K562 (cell line): ENCODE data around the gene LAMA3. TPM values are rescaled to one million over a fixed set of nuclear protein-coding genes. Genes with fewer than 3 reads are reported as not detected.

Source experiments
- ATAC-seq: fragments of 200-7000 bp; cut with Tn5 transposase; 3 replicates; pipeline ENCODE4 v1.9.1; 2020; ENCODE audit warnings: moderate library complexity
- BruUV-seq: library from RNA; stranded (reverse); fragments of 400-500 nt; replicated peaks from 2 replicates; lab custom pipeline; 2021; lab: Mats Ljungman, UMichigan
- CTCF ChIA-PET: fragments of 300-600 bp; formaldehyde crosslinking; extraction: SDS; loops from one replicate; lab custom pipeline; 2021; ENCODE audit warnings: low intra/inter-chr PET ratio; lab: Yijun Ruan, JAX
- POLR2A ChIA-PET: fragments of 300-600, 350-650 bp; sonication (Branson Sonifier 250); formaldehyde crosslinking; extraction: SDS; loops from one replicate; lab custom pipeline; 2021; ENCODE audit warnings: antibody characterized with exemption, inconsistent platforms; lab: Yijun Ruan, JAX
- DNase-seq, 4 experiments: peaks; one replicate each; pipeline versions ENCODE4 v3.0.0 to v3.0.0-alpha.2; 2011 to 2018; ENCODE audit warnings: low spot score in 3 of 4, mixed read lengths in 3 of 4; ENCODE audit errors: extremely low read depth in 1 of 4
- FAIRE-seq: peaks from 2 replicates; lab custom pipeline; 2011; peaks lifted over from hg19 to GRCh38; lab: Jason Lieb, UNC
- H2AFZ ChIP-seq: 2 replicates; pipeline ENCODE4 v1.6.0; 2011; ENCODE audit warnings: low read depth, low read length, control low read depth, inconsistent platforms
- H3K27ac ChIP-seq: fragments of 200-600 bp; 3 replicates; pipeline ENCODE4 v1.8.0; 2011; ENCODE audit warnings: low read depth, mild to moderate bottlenecking, control low read depth, inconsistent platforms, low read length, moderate library complexity, mixed read lengths; ENCODE audit errors: extremely low read depth
- H3K27me3 ChIP-seq, 2 experiments: fragments of 300-600 bp in 1 of 2; 2 replicates in 1 of 2; 3 replicates in 1 of 2; pipeline versions ENCODE4 v1.6.0 to v1.8.0; 2011; ENCODE audit warnings: inconsistent platforms in 2 of 2, low read length in 2 of 2, mild to moderate bottlenecking in 1 of 2, mixed read lengths in 1 of 2, moderate library complexity in 1 of 2; ENCODE audit not compliant: control insufficient read depth in 2 of 2, insufficient read depth in 2 of 2
- H3K36me3 ChIP-seq: fragments of 300-600 bp; 3 replicates; pipeline ENCODE4 v1.8.0; 2011; ENCODE audit warnings: mild to moderate bottlenecking, low read length, inconsistent platforms; ENCODE audit not compliant: control insufficient read depth, insufficient read depth
- H3K4me1 ChIP-seq, 2 experiments: fragments of 200-600 bp in 1 of 2; replicated peaks in 1 of 2; 2 replicates in 1 of 2; 3 replicates in 1 of 2; pipeline versions ENCODE4 v1.5.1 to v1.8.0; 2011; ENCODE audit warnings: inconsistent platforms in 2 of 2, low read length in 2 of 2, mild to moderate bottlenecking in 1 of 2, mixed read lengths in 1 of 2, moderate library complexity in 1 of 2; ENCODE audit not compliant: control insufficient read depth in 2 of 2, insufficient read depth in 2 of 2
- H3K4me2 ChIP-seq: 2 replicates; pipeline ENCODE4 v1.6.1; 2011; ENCODE audit warnings: low read length, control low read depth, inconsistent platforms, mixed read lengths; ENCODE audit not compliant: insufficient read depth
- H3K4me3 ChIP-seq: fragments of 200-600 bp; sonication (generic), shearing (Covaris generic); 2 replicates; pipeline ENCODE4 v1.5.1; 2016; ENCODE audit warnings: control low read depth, inconsistent platforms
- H3K79me2 ChIP-seq: fragments of 200-600 bp; 3 replicates; pipeline ENCODE4 v1.8.0; 2011; ENCODE audit warnings: low read length, inconsistent platforms; ENCODE audit not compliant: control insufficient read depth, insufficient read depth
- H3K9ac ChIP-seq, 2 experiments: 2 replicates each; pipeline versions ENCODE4 v1.6.0 to v1.6.1; 2011; ENCODE audit warnings: low read depth in 2 of 2, low read length in 2 of 2, control low read depth in 1 of 2, inconsistent platforms in 1 of 2, mild to moderate bottlenecking in 1 of 2, mixed read lengths in 1 of 2; ENCODE audit not compliant: insufficient read depth in 1 of 2
- H3K9me1 ChIP-seq: one replicate; pipeline ENCODE4 v1.6.0; 2011; ENCODE audit warnings: inconsistent platforms, mild to moderate bottlenecking, low read length, moderate library complexity; ENCODE audit not compliant: control insufficient read depth, insufficient read depth
- H3K9me3 ChIP-seq: replicated peaks from 2 replicates; pipeline ENCODE4 v1.5.1; 2011; ENCODE audit warnings: low read depth, low read length, inconsistent platforms; ENCODE audit not compliant: control insufficient read depth, insufficient read depth
- H4K20me1 ChIP-seq: replicated peaks from 2 replicates; pipeline ENCODE4 v1.6.1; 2011; ENCODE audit warnings: low read length, inconsistent platforms, mixed read lengths; ENCODE audit not compliant: control insufficient read depth, insufficient read depth
- C11orf30 ChIP-seq: fragments of 450-650 bp; IDR thresholded peaks from 2 replicates; pipeline ENCODE4 v1.6.1; 2016; ENCODE audit warnings: low read depth, mild to moderate bottlenecking
- CREB1 ChIP-seq, 2 experiments: sonication (generic) in 1 of 2; formaldehyde crosslinking in 1 of 2; IDR thresholded peaks; 2 replicates each; pipeline versions ENCODE4 v1.6.1 to v1.8.0; 2012 to 2022; ENCODE audit warnings: inconsistent platforms in 1 of 2, mild to moderate bottlenecking in 1 of 2, missing genetic modification reagents in 1 of 2, moderate library complexity in 1 of 2
- DPF2 ChIP-seq: fragments of 450-650 bp; IDR thresholded peaks from 2 replicates; pipeline ENCODE4 v1.6.1; 2016
- E2F1 ChIP-seq: sonication (generic); formaldehyde crosslinking; IDR thresholded peaks from 2 replicates; pipeline ENCODE4 v1.8.1; 2023; ENCODE audit warnings: mild to moderate bottlenecking, missing genetic modification reagents, moderate library complexity
- E2F6 ChIP-seq, 2 experiments: IDR thresholded peaks; 2 replicates each; pipeline ENCODE4 v1.6.1; 2011; ENCODE audit warnings: borderline replicate concordance in 1 of 2, control low read depth in 1 of 2, low read depth in 1 of 2, low read length in 1 of 2, mild to moderate bottlenecking in 1 of 2, mixed read lengths in 1 of 2, moderate library complexity in 1 of 2; ENCODE audit not compliant: insufficient read depth in 1 of 2, insufficient read length in 1 of 2, poor library complexity in 1 of 2, severe bottlenecking in 1 of 2; ENCODE audit errors: extremely low read depth in 1 of 2
- ELF2 ChIP-seq: fragments of 250-450 bp; sonication (Bioruptor Pico); IDR thresholded peaks from 2 replicates; pipeline ENCODE4 v1.5.0; 2021; ENCODE audit warnings: mild to moderate bottlenecking
- GATAD2B ChIP-seq: fragments of 450-650 bp; IDR thresholded peaks from 2 replicates; pipeline ENCODE4 v1.6.1; 2017; ENCODE audit warnings: mild to moderate bottlenecking, borderline replicate concordance
- MYBL2 ChIP-seq, 2 experiments: fragments of 450-650 bp in 1 of 2; sonication (generic) in 1 of 2; formaldehyde crosslinking in 1 of 2; IDR thresholded peaks; 2 replicates each; pipeline versions ENCODE4 v1.6.1 to v1.8.1; 2017 to 2022; ENCODE audit warnings: borderline replicate concordance in 1 of 2, inconsistent platforms in 1 of 2, low read depth in 1 of 2, mild to moderate bottlenecking in 1 of 2, missing genetic modification reagents in 1 of 2, moderate library complexity in 1 of 2
- OTX1 ChIP-seq: fragments of 450-650 bp; formaldehyde crosslinking; IDR thresholded peaks from 2 replicates; pipeline ENCODE4 v1.4.0; 2022; ENCODE audit warnings: mild to moderate bottlenecking
- PBX2 ChIP-seq, 2 experiments: IDR thresholded peaks in 1 of 2; conservative IDR thresholded peaks in 1 of 2; 2 replicates each; pipeline ENCODE4 v1.6.1; 2016; ENCODE audit warnings: low read depth in 2 of 2, mild to moderate bottlenecking in 1 of 2, missing compliant biosample characterization in 1 of 2, missing genetic modification characterization in 1 of 2, moderate library complexity in 1 of 2
- POLR2H ChIP-seq: IDR thresholded peaks from 2 replicates; pipeline ENCODE4 v1.6.1; 2016; ENCODE audit warnings: missing genetic modification characterization, low read depth, mild to moderate bottlenecking, control low read depth, missing compliant biosample characterization, moderate library complexity
- TEAD4 ChIP-seq, 2 experiments: sonication (generic) in 1 of 2; formaldehyde crosslinking in 1 of 2; IDR thresholded peaks; 2 replicates each; pipeline versions ENCODE4 v1.6.1 to v1.8.0; 2012 to 2022; ENCODE audit warnings: borderline replicate concordance in 1 of 2, inconsistent platforms in 1 of 2, low read length in 1 of 2, mild to moderate bottlenecking in 1 of 2, missing genetic modification reagents in 1 of 2
- ZBTB43 ChIP-seq: sonication (generic); formaldehyde crosslinking; IDR thresholded peaks from 2 replicates; pipeline ENCODE4 v1.8.0; 2023; ENCODE audit warnings: mild to moderate bottlenecking, missing genetic modification reagents
- ZNF212 ChIP-seq: fragments of 450-650 bp; formaldehyde crosslinking; IDR thresholded peaks from 2 replicates; pipeline ENCODE4 v1.4.0; 2020; ENCODE audit warnings: mild to moderate bottlenecking
- ZNF696 ChIP-seq: fragments of 250-450 bp; sonication (Bioruptor Pico); conservative IDR thresholded peaks from 2 replicates; pipeline ENCODE4 v1.4.0; 2020; ENCODE audit warnings: mild to moderate bottlenecking, moderate library complexity
- WGBS: fragments of 100-300 bp; shearing (Covaris generic); methylation state at CpG from one replicate; pipeline ENCODE4 v1.1.6; 2016; ENCODE audit warnings: low coverage, mixed read lengths; ENCODE audit not compliant: insufficient coverage; ENCODE audit errors: missing lambda C conversion rate; 5-methylcytosine and 5-hydroxymethylcytosine counted together
- in situ Hi-C: fragments of 300-500 bp; cut with MboI; formaldehyde crosslinking; loops from 4 replicates; pipeline ENCODE4 v1.15.0; 2018; ENCODE audit warnings: inconsistent platforms, mixed read lengths
- intact Hi-C: fragments of 100-400 bp; cut with micrococcal nuclease; formaldehyde crosslinking; loops from 2 replicates; pipeline ENCODE4 v1.14.2; 2022
- polyA plus RNA-seq, 8 experiments: library from polyadenylated mRNA; depleted of rRNA in 4 of 8; stranded (reverse) in 5 of 8; unstranded in 3 of 8; fragments of >200 nt; fragmentation: Nextera tagmentation in 2 of 8; fragmentation: Illumina TruSeq in 1 of 8; extraction: Ambion mirVana in 2 of 8; extraction: Trizol in 1 of 8; gene quantifications; 2 replicates each; pipeline versions ENCODE4 v1.2.1 to v1.2.3, GENCODE V29; 2011 to 2014; ENCODE audit warnings: inconsistent platforms in 1 of 8, missing spikeins in 1 of 8
- total RNA-seq, 7 experiments: library from RNA; depleted of rRNA in 6 of 7; stranded (reverse); fragments of >200 nt in 6 of 7; fragmentation: Illumina TruSeq in 2 of 7; extraction: Trizol in 2 of 7; gene quantifications; 2 replicates each; pipeline versions ENCODE4 v1.2.1 to v1.2.3, GENCODE V29; 2011 to 2021; ENCODE audit warnings: low replicate concordance in 1 of 7

Gene LAMA3
- total and polyA plus RNA-seq, 9 of the 15 experiments (the other 6 are each of a cell fraction or from before 2014, with no cell fraction given), result 0.07 TPM; not detected in 8

- H3K4me1 ChIP-seq, result no peaks in the 10 kb centered on the region
- no TSS peak for BruUV-seq
- CTCF ChIA-PET, result no interaction called here
These were observed 168.5 kb downstream of the LAMA3 start for GRCh38 chr18:23857756-23858155.

More at GRCh38 chr18:23857756-23858155, 168.5 kb downstream of the LAMA3 start:
- no peaks in the 10 kb centered on the region for H3K79me2 ChIP-seq
- no peak overlapping the region for H3K9ac ChIP-seq
- H2AFZ ChIP-seq, result no peak overlapping the region
- H3K27me3 ChIP-seq, result peaks cover 0 to 26% of the 10 kb centered on the region in 2 experiments; a peak in 2 of 5 replicates
- FAIRE-seq, result no peak
- TF ChIP-seq OTX1 (CRISPR knock-in tag) (no peak), MYBL2 (IDR thresholded peaks at IDR 0.05; ENCODE audit: low read depth) (no peak), MYBL2 (CRISPR knock-in tag; IDR thresholded peaks at IDR 0.05; ENCODE audit: borderline replicate concordance) (no peak), PBX2 (CRISPR knock-in tag; IDR thresholded peaks at IDR 0.05; ENCODE audit: low read depth) (no peak), PBX2 (tag; conservative IDR thresholded peaks at IDR 0.05; ENCODE audit: low read depth) (no peak), GATAD2B (no peak), E2F6 (IDR thresholded peaks at IDR 0.05; ENCODE audit: borderline replicate concordance in 1 of 2, extremely low read depth in 1 of 2, insufficient read depth in 1 of 2, insufficient read length in 1 of 2, low read depth in 1 of 2, low read length in 1 of 2, poor library complexity in 1 of 2, severe bottlenecking in 1 of 2) (no peak), ZNF696 (CRISPR knock-in tag) (no peak), DPF2 (no peak), ZNF212 (CRISPR knock-in tag) (no peak), ELF2 (CRISPR knock-in tag) (no peak), CREB1 (IDR thresholded peaks at IDR 0.05) (no peak), CREB1 (CRISPR knock-in tag; IDR thresholded peaks at IDR 0.05) (no peak), E2F1 (CRISPR knock-in tag) (no peak), C11orf30 (no peak), TEAD4 (IDR thresholded peaks at IDR 0.05; ENCODE audit: low read length) (no peak), TEAD4 (CRISPR knock-in tag; IDR thresholded peaks at IDR 0.05; ENCODE audit: borderline replicate concordance) (no peak), ZBTB43 (CRISPR knock-in tag) (no peak), POLR2H (tag) (no peak)
- TF ChIP-seq, all 486 proteins: peak for 0
- ATAC-seq (no peak), DNase-seq (no peak)
- WGBS, result 0% methylated on average over 9 of the region's 9 CpGs
- POLR2A ChIA-PET, result no interaction called here
- no peaks in the 10 kb centered on the region for H4K20me1 ChIP-seq
- in situ Hi-C loops, result no loop called here
- no peak overlapping the region for H3K4me3 ChIP-seq
- H3K27ac ChIP-seq, result no peak overlapping the region
- no peak overlapping the region for H3K4me2 ChIP-seq
- no peaks in the 10 kb centered on the region for H3K9me3 ChIP-seq
- H3K9me1 ChIP-seq, result no peaks in the 10 kb centered on the region
- no peaks in the 10 kb centered on the region for H3K36me3 ChIP-seq
- intact Hi-C loops, result no loop called here
